ENCODE results near the gene RAMP1.

DNA sequence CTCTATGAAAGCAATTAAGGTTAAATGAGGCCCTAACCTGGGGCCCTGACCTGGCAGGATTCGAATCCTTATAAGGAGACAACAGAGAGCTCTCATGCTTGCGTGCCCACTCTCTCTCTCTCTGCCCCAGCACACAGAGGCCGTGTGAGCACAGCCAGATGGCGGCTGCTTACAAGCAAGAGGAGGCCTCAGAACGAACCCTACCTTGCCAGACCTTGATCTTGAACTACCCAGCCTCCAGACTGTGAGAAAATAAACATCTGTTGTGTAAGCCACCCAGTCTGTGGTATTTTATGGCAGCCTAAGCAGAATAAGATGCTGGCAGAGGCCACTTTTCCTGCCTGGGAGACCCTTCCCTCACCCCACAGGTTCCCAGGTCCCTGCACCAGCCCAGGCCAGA is 102.2 kb downstream of the RAMP1 start:
- TF ChIP-seq, protein P1, sequence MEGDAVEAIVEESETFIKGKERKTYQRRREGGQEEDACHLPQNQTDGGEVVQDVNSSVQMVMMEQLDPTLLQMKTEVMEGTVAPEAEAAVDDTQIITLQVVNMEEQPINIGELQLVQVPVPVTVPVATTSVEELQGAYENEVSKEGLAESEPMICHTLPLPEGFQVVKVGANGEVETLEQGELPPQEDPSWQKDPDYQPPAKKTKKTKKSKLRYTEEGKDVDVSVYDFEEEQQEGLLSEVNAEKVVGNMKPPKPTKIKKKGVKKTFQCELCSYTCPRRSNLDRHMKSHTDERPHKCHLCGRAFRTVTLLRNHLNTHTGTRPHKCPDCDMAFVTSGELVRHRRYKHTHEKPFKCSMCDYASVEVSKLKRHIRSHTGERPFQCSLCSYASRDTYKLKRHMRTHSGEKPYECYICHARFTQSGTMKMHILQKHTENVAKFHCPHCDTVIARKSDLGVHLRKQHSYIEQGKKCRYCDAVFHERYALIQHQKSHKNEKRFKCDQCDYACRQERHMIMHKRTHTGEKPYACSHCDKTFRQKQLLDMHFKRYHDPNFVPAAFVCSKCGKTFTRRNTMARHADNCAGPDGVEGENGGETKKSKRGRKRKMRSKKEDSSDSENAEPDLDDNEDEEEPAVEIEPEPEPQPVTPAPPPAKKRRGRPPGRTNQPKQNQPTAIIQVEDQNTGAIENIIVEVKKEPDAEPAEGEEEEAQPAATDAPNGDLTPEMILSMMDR (IDR thresholded peaks at IDR 0.05; ENCODE audit: low read depth, low read length), result no peak
- TF ChIP-seq, protein P2, sequence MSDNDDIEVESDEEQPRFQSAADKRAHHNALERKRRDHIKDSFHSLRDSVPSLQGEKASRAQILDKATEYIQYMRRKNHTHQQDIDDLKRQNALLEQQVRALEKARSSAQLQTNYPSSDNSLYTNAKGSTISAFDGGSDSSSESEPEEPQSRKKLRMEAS (IDR thresholded peaks at IDR 0.05; ENCODE audit: low read depth, low read length), result no peak

All from NB4 (cell line).